K562 (cell line): ENCODE results near the gene NT5C. TPM values are rescaled to one million over a fixed set of nuclear protein-coding genes. Genes with fewer than 3 reads are reported as not detected.

Experiments used
- CHD4 ChIP-seq: fragments of 200-600 bp; sonication (generic); IDR thresholded peaks from 3 replicates; pipeline ENCODE4 v1.6.1; 2012; ENCODE audit warnings: low read depth, mild to moderate bottlenecking, mixed read lengths, low read length, inconsistent platforms; ENCODE audit not compliant: insufficient read depth, insufficient replicate concordance, poor library complexity, severe bottlenecking
- CREM ChIP-seq: IDR thresholded peaks from 2 replicates; pipeline ENCODE4 v1.6.1; 2014; ENCODE audit warnings: antibody characterized with exemption, low read depth
- DACH1 ChIP-seq: fragments of 450-650 bp; IDR thresholded peaks from 2 replicates; pipeline ENCODE4 v1.6.1; 2018; ENCODE audit not compliant: partially characterized antibody
- DNMT1 ChIP-seq: fragments of 450-650 bp; IDR thresholded peaks from 2 replicates; pipeline ENCODE4 v1.6.1; 2016; ENCODE audit warnings: antibody characterized with exemption, mild to moderate bottlenecking
- FOXJ2 ChIP-seq: fragments of 200-800 bp; sonication (Bioruptor generic); IDR thresholded peaks from 2 replicates; pipeline ENCODE4 v1.6.1; 2016; ENCODE audit warnings: missing genetic modification characterization, missing compliant biosample characterization
- L3MBTL2 ChIP-seq: fragments of 450-650 bp; IDR thresholded peaks from 2 replicates; pipeline ENCODE4 v1.6.1; 2016; ENCODE audit warnings: mild to moderate bottlenecking, moderate library complexity
- MAFF ChIP-seq: IDR thresholded peaks from 2 replicates; pipeline ENCODE4 v1.6.1; 2012; ENCODE audit warnings: low read length, improper control_type of control experiment
- MTA1 ChIP-seq: fragments of 450-650 bp; IDR thresholded peaks from 2 replicates; pipeline ENCODE4 v1.6.1; 2017; ENCODE audit warnings: borderline replicate concordance
- NCOA1 ChIP-seq: fragments of 450-650 bp; IDR thresholded peaks from 2 replicates; pipeline ENCODE4 v1.6.1; 2016; ENCODE audit warnings: low read depth
- NFIX ChIP-seq: fragments of 250-450 bp; sonication (Bioruptor Pico); IDR thresholded peaks from 2 replicates; pipeline ENCODE4 v1.4.0; 2020; ENCODE audit warnings: low read depth, mild to moderate bottlenecking, moderate library complexity
- POLR2H ChIP-seq: IDR thresholded peaks from 2 replicates; pipeline ENCODE4 v1.6.1; 2016; ENCODE audit warnings: missing genetic modification characterization, low read depth, mild to moderate bottlenecking, control low read depth, missing compliant biosample characterization, moderate library complexity
- PYGO2 ChIP-seq: fragments of 450-650 bp; IDR thresholded peaks from 2 replicates; pipeline ENCODE4 v1.6.1; 2016; ENCODE audit warnings: mild to moderate bottlenecking, missing genetic modification characterization, moderate library complexity, missing compliant biosample characterization
- ZNF12 ChIP-seq: sonication (generic); formaldehyde crosslinking; IDR thresholded peaks from 2 replicates; pipeline ENCODE4 v1.4.0; 2020; ENCODE audit warnings: mild to moderate bottlenecking, missing genetic modification reagents
- ZNF584 ChIP-seq: fragments of 200-800 bp; sonication (Bioruptor generic); IDR thresholded peaks from 2 replicates; pipeline ENCODE4 v1.6.1; 2016; ENCODE audit warnings: low read depth, mild to moderate bottlenecking, missing genetic modification characterization, missing compliant biosample characterization
- polyA plus RNA-seq, 8 experiments: library from polyadenylated mRNA; depleted of rRNA in 4 of 8; stranded (reverse) in 5 of 8; unstranded in 3 of 8; fragments of >200 nt; fragmentation: Nextera tagmentation in 2 of 8; fragmentation: Illumina TruSeq in 1 of 8; extraction: Ambion mirVana in 2 of 8; extraction: Trizol in 1 of 8; gene quantifications; 2 replicates each; pipeline versions ENCODE4 v1.2.1 to v1.2.3, GENCODE V29; 2011 to 2014; ENCODE audit warnings: inconsistent platforms in 1 of 8, missing spikeins in 1 of 8
- total RNA-seq, 7 experiments: library from RNA; depleted of rRNA in 6 of 7; stranded (reverse); fragments of >200 nt in 6 of 7; fragmentation: Illumina TruSeq in 2 of 7; extraction: Trizol in 2 of 7; gene quantifications; 2 replicates each; pipeline versions ENCODE4 v1.2.1 to v1.2.3, GENCODE V29; 2011 to 2021; ENCODE audit warnings: low replicate concordance in 1 of 7
- TF ChIP-seq, protein P1 (sequence below), 2 experiments: fragments of 250-450 bp in 1 of 2; fragments of 450-650 bp in 1 of 2; sonication (Bioruptor Pico) in 1 of 2; IDR thresholded peaks; 2 replicates each; pipeline versions ENCODE4 v1.6.1 to v1.8.0; 2016 to 2021; ENCODE audit warnings: mild to moderate bottlenecking in 2 of 2, moderate library complexity in 2 of 2, missing compliant biosample characterization in 1 of 2, missing genetic modification characterization in 1 of 2
- TF ChIP-seq, protein P2 (sequence below): fragments of 200-800 bp; sonication (Bioruptor generic); IDR thresholded peaks from 2 replicates; pipeline ENCODE4 v1.6.1; 2017; ENCODE audit warnings: missing genetic modification characterization, missing compliant biosample characterization
- TF ChIP-seq, protein P3 (sequence below): fragments of 250-450 bp; sonication (Bioruptor Pico); IDR thresholded peaks from 2 replicates; pipeline ENCODE4 v1.5.0; 2020; ENCODE audit warnings: mild to moderate bottlenecking, borderline replicate concordance
- TF ChIP-seq, protein P4 (sequence below), 2 experiments: IDR thresholded peaks; 2 replicates each; pipeline ENCODE4 v1.6.1; 2011; ENCODE audit warnings: borderline replicate concordance in 1 of 2, control low read depth in 1 of 2, low read depth in 1 of 2, low read length in 1 of 2, mild to moderate bottlenecking in 1 of 2, mixed read lengths in 1 of 2, moderate library complexity in 1 of 2; ENCODE audit not compliant: insufficient read depth in 1 of 2, insufficient read length in 1 of 2, poor library complexity in 1 of 2, severe bottlenecking in 1 of 2; ENCODE audit errors: extremely low read depth in 1 of 2

The NT5C gene
- total and polyA plus RNA-seq, 9 of the 15 experiments (the other 6 are each of a cell fraction or from before 2014, with no cell fraction given), result 2.9 to 205 (median 45.0) TPM

DNA sequence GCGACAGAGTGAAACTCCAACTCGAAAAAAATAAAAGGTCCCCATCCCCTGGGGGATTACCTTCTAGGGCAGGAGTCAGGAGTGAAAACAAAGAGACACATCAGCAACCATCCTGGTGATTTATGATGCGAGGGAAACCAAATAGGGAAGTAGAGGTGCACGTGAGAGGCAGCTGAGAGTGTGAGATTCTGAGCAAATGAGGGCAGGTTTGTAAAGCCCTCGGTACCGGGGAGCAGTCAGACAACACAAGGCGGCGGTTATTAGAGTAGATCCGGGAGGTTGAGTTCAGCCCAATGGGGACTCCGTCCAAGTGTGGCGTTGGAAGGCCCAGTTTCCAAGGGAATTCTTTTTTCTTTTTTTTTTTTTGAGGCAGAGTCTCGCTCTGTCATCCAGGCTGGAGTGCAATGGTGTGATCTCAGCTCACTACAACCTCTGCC, 29.1 kb downstream of the NT5C start (continued):
- TF ChIP-seq ZNF584 (CRISPR knock-in tag) (no peak), ZNF12 (CRISPR knock-in tag) (no peak), POLR2H (tag) (no peak), DACH1 (no peak), DNMT1 (no peak), L3MBTL2 (peak; percentile 98), PYGO2 (tag) (no peak), CHD4 (no peak), MTA1 (peak; percentile 57; the same call in 1 of the 2 replicates), MAFF (no peak), CREM (no peak), NCOA1 (0 out of 2 replicates have a peak, but pooled peaks have one; percentile 18), NFIX (no peak), FOXJ2 (tag) (no peak)
- TF ChIP-seq, protein P1, sequence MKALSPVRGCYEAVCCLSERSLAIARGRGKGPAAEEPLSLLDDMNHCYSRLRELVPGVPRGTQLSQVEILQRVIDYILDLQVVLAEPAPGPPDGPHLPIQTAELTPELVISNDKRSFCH (CRISPR knock-in tag; IDR thresholded peaks at IDR 0.05), result no peak
- TF ChIP-seq, protein P1 (tag; IDR thresholded peaks at IDR 0.05), result no peak
- TF ChIP-seq, protein P2, sequence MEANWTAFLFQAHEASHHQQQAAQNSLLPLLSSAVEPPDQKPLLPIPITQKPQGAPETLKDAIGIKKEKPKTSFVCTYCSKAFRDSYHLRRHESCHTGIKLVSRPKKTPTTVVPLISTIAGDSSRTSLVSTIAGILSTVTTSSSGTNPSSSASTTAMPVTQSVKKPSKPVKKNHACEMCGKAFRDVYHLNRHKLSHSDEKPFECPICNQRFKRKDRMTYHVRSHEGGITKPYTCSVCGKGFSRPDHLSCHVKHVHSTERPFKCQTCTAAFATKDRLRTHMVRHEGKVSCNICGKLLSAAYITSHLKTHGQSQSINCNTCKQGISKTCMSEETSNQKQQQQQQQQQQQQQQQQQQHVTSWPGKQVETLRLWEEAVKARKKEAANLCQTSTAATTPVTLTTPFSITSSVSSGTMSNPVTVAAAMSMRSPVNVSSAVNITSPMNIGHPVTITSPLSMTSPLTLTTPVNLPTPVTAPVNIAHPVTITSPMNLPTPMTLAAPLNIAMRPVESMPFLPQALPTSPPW (CRISPR knock-in tag), result 0 out of 2 replicates have a peak, but pooled peaks have one; percentile 11
- TF ChIP-seq, protein P3, sequence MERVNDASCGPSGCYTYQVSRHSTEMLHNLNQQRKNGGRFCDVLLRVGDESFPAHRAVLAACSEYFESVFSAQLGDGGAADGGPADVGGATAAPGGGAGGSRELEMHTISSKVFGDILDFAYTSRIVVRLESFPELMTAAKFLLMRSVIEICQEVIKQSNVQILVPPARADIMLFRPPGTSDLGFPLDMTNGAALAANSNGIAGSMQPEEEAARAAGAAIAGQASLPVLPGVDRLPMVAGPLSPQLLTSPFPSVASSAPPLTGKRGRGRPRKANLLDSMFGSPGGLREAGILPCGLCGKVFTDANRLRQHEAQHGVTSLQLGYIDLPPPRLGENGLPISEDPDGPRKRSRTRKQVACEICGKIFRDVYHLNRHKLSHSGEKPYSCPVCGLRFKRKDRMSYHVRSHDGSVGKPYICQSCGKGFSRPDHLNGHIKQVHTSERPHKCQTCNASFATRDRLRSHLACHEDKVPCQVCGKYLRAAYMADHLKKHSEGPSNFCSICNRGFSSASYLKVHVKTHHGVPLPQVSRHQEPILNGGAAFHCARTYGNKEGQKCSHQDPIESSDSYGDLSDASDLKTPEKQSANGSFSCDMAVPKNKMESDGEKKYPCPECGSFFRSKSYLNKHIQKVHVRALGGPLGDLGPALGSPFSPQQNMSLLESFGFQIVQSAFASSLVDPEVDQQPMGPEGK (CRISPR knock-in tag), result no peak
- TF ChIP-seq, protein P4, sequence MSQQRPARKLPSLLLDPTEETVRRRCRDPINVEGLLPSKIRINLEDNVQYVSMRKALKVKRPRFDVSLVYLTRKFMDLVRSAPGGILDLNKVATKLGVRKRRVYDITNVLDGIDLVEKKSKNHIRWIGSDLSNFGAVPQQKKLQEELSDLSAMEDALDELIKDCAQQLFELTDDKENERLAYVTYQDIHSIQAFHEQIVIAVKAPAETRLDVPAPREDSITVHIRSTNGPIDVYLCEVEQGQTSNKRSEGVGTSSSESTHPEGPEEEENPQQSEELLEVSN (IDR thresholded peaks at IDR 0.05; ENCODE audit: borderline replicate concordance in 1 of 2, extremely low read depth in 1 of 2, insufficient read depth in 1 of 2, insufficient read length in 1 of 2, low read depth in 1 of 2, low read length in 1 of 2, poor library complexity in 1 of 2, severe bottlenecking in 1 of 2), result peak; percentile 85 to 92
